ELR (cell line): ENCODE measurements around the gene IVNS1ABP.
"Not testable (repeated sequence)": the region's sequence is repeated elsewhere in the genome, so short reads cannot be mapped to it uniquely, and the experiment has no call there.

Experiments used
- DNase-seq: peaks from one replicate; pipeline ENCODE4 v3.0.0-alpha.2; 2015; ENCODE audit warnings: low read depth

IVNS1ABP gene

GRCh38 chr1:185317034-185317885, at the start of gene IVNS1ABP:
Gene IVNS1ABP (minus strand): TSS chr1:185317243. CDS start chr1:185309493, 7,750 bp downstream.
- peak; percentile 94 for DNase-seq

GRCh38 chr1:185365951-185366350, 48.9 kb upstream of the IVNS1ABP start:
- no peak for DNase-seq

- not testable (repeated sequence) for DNase-seq
These were observed 47.5 kb upstream of the IVNS1ABP start for GRCh38 chr1:185364528-185364927.

- DNase-seq: no peak
These were observed 46.2 kb upstream of the IVNS1ABP start for GRCh38 chr1:185363205-185363604.

GRCh38 chr1:185360714-185361113, 43.7 kb upstream of the IVNS1ABP start:
- DNase-seq: peak; percentile 71

GRCh38 chr1:185358957-185359356, 41.9 kb upstream of the IVNS1ABP start:
- DNase-seq: no peak

GRCh38 chr1:185355947-185356346, 38.9 kb upstream of the IVNS1ABP start:
- no peak for DNase-seq

- no peak for DNase-seq
These were observed 36.1 kb upstream of the IVNS1ABP start for GRCh38 chr1:185353124-185353523.

GRCh38 chr1:185351734-185352466, 34.9 kb upstream of the IVNS1ABP start:
- peak; percentile 66 for DNase-seq

- DNase-seq: no peak
These were observed 33.0 kb upstream of the IVNS1ABP start for GRCh38 chr1:185350027-185350442.

- DNase-seq: no peak
These were observed 32.5 kb upstream of the IVNS1ABP start for GRCh38 chr1:185349556-185349955.

GRCh38 chr1:185348985-185349384, 31.9 kb upstream of the IVNS1ABP start:
- DNase-seq: no peak

- no peak for DNase-seq
These were observed 31.3 kb upstream of the IVNS1ABP start for GRCh38 chr1:185348296-185348695.

GRCh38 chr1:185345913-185346720, 29.1 kb upstream of the IVNS1ABP start:
- DNase-seq: no peak

GRCh38 chr1:185343306-185343705, 26.3 kb upstream of the IVNS1ABP start:
- no peak for DNase-seq

GRCh38 chr1:185342672-185343259, 25.7 kb upstream of the IVNS1ABP start:
- DNase-seq: no peak

- no peak for DNase-seq
These were observed 25.0 kb upstream of the IVNS1ABP start for GRCh38 chr1:185342017-185342416.

- no peak for DNase-seq
These were observed 24.2 kb upstream of the IVNS1ABP start for GRCh38 chr1:185341196-185341781.

GRCh38 chr1:185338719-185339622, 21.9 kb upstream of the IVNS1ABP start:
- peak; percentile 8 for DNase-seq

GRCh38 chr1:185337246-185337645, 20.2 kb upstream of the IVNS1ABP start:
- DNase-seq: peak; percentile 58
